Measurements from ENCODE around the gene C6orf62.
"Not testable (repeated sequence)": the region's sequence is repeated elsewhere in the genome, so short reads cannot be mapped to it uniquely, and the experiment has no call there.

C6orf62 gene

GRCh38 chr6:24743265-24743943 lies 24.4 kb upstream of the C6orf62 start:
- peak; percentile 92 for DNase-seq (ENCODE audit: low read depth)

DNA sequence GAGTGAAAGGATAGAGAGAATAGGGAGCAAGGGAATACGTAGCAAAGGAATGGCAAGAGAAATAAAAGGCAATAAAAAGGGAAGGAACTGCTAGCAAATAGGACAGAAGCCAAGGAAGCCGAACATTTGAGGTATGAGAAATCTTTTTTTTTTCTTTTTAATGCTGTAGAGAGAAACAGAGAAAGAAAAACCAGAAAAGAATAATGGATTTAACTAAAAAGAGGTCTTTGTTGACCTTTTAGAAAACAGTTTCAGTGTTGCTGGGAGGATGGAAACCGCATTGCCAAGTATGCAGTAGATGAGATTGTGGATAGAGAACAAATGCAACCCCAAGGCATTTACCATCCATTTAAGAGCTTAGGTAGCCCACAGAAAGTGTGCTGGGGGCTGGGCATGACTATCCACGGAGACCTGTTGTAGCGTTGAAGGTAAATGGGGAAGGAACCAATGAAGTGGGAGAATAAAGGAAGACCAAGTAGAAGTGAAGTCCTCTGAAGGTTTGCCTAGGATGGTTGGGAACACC lies 23.3 kb upstream of the C6orf62 start:
- no peak for DNase-seq (ENCODE audit: low read depth)

- no peak for DNase-seq (ENCODE audit: low read depth)
Measured at GRCh38 chr6:24740861-24741260, 21.9 kb upstream of the C6orf62 start.

DNA sequence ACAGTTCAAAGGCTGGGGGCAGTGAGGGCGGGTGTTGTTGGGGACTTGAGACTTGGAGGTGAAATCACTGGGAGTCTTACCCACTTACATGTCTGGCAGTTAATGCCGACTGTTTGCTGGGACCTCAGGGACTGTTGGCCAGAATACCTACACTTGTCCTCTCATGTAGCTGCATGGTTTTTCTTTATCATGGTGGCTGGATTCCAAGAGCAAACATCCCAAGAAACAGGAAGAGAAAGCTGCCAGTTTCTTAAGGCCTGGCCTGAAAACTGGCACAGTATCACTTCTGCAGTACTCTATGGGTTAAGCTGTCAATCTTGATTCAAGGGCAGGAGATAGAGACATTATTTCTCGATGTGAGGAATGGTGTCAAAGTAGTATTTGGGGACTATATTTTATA lies 19.8 kb upstream of the C6orf62 start:
- no peak for DNase-seq (ENCODE audit: low read depth)

DNA sequence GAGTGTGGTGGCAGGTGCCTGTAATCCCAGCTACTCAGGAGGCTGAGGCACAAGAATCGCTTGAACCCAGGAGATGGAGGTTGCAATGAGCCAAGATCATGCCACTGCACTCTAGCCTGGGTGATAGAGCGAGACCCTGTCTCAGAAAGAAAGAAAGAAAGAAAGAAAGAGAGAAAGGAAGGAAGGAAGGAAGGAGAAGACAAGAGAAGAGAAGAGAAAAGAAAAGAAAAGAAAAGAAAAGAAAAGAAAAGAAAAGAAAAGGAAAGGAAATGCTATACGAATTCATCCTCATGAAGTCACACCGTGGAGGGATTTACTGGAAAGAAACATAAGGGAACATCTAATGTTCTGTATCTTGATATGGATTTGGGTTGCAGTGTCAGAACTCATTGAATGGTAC lies 15.8 kb upstream of the C6orf62 start:
- not testable (repeated sequence) for DNase-seq (ENCODE audit: low read depth)

DNA sequence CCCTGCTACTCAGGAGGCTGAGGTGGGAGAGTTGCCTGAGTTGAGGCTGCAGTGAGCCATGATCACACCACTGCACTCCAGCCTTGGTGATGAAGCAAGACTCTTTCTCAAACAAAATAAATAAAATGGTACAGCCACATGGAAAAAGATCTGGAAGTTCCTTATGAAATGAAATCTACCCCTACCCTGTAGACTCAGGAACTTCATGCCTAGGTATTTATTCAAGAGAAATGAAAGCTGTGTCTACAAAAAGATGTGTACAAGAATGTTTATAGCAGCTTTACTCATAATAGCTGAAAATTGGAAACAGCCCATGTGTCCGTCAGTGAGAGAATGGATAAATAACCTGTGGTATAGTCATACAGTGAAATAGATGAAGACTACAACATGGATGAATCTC lies 15.2 kb upstream of the C6orf62 start:
- no peak for DNase-seq (ENCODE audit: low read depth)

GRCh38 chr6:24731456-24732134 lies 12.6 kb upstream of the C6orf62 start:
- not testable (repeated sequence) for DNase-seq (ENCODE audit: low read depth)

GRCh38 chr6:24730653-24731052 lies 11.7 kb upstream of the C6orf62 start:
- DNase-seq (ENCODE audit: low read depth) = not testable (repeated sequence)

DNA sequence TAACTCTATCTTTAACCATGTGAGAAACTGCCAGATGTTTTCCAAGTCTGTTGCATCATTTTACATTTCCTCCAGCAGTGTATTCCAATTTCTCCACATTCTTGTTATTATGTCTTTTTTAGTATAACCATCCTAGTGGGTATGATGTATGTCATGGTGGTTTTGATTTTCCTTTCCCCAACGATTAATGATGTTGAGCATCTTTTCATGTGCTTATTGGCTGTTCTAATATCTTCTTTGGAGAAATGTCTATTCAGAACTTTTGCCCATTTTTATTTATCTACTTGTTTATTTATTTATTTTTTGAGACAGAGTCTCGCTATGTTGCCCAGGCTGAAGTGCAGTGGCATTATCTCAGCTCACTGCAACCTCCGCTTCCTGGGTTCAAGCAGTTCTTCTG lies 4.3 kb upstream of the C6orf62 start:
- no peak for DNase-seq (ENCODE audit: low read depth)

GRCh38 chr6:24721461-24722215 lies 2.7 kb upstream of the C6orf62 start:
- DNase-seq (ENCODE audit: low read depth) = no peak

DNA sequence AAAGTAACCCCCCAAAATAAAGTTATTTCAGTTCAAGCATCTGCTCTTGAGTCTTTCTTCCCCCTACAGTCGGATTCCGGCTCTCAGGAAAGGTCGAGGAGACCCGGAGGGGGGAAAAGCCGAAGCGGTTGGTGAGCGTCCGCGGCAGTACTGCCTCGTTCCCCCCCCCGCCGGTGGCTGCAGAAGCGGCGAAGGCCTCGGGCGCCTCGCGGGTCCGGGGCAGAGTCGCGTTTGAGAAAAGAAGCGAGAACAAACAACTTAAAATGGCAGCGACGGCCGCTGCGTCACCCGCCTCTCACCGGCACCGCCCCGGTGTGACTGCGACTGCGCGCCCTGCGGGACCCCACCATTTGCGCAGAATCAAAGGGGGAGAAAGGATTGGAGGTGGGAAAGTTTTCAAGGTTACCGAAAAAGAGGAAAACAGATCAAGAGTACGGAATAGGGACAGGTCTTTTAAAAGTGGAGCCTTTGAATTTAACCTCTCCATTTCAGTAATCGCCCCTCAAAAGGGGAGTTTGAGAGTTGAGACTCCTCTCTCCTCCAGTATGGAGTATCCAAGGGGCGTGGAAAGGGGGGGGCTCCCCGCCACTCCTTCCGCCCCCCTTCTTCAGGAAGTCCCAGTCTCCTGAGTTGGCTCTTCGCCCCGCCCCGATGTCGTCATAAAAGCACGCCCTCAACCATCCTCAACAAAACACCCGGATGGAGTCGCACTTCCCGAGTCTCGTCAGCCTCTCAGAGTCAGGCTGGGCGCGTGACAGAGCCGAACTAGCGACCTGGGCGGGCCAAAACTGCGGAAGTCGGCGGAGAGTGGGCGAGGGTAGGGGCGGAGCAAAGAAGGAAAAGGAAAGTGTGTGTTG lies 1.9 kb upstream of the C6orf62 start:
- peak; percentile 99 for DNase-seq (ENCODE audit: low read depth)

DNA sequence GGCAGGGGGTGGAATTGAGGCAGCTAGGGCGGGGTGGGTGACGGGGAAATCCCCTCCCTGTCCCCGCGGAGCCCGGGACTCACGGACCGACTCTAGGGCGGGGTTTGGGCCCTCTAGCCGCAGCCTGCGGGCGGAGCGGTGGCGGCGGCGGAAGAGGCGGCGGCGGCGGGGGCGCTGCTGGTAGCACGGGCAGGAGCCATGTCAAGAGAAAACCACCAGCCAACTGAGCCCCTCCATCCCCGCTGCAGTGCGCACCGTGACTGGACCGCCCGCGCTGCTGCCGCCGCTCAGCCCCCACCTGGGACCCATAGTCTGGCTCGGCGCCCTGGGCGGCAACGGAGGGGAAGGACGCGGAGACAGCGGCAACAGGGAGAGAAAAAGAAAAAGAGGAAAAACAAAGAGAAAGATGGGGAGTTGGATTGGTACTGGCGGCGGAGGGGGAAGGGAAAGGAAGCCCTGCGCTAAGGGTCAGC lies 1.2 kb upstream of the C6orf62 start:
- DNase-seq (ENCODE audit: low read depth) = no peak

DNA sequence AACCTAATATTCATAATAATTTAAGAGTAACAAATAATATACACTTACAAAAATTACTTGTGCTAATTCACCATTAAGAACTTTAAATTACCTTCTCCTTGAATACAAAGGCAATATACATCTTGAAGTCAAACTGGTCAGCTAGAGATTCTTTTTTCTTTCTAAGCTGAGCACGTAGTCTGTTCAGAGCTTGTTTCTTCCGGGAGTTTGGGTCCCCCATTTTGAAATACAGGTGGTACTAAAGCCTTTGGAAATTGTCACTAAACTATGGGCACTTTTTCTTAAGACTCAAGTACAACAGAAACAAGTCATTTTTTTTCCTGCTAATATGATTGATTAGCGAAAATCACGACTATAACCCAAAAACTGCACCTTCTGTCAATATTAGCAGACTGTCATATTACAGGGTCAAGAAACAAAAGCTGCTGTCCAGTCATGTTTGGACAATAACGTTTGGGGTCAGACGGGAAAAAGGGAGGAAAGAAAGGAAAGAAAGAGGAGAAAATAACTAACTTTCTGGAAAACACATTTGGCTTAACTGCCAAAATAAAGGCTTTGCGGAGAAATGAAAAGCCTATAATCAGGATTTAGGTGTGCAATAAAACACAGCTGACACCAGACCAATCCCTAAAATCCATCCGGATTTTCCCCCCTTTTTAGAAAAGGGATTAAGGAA lies 367 bp downstream of the C6orf62 start:
- DNase-seq (ENCODE audit: low read depth) = no peak

- not testable (repeated sequence) for DNase-seq (ENCODE audit: low read depth)
Measured at GRCh38 chr6:24716602-24717148, 2.3 kb downstream of the C6orf62 start.

- no peak for DNase-seq (ENCODE audit: low read depth)
Measured at GRCh38 chr6:24710519-24711303, 8.2 kb downstream of the C6orf62 start.

GRCh38 chr6:24709014-24709711 lies 9.8 kb downstream of the C6orf62 start:
- DNase-seq (ENCODE audit: low read depth) = no peak

DNA sequence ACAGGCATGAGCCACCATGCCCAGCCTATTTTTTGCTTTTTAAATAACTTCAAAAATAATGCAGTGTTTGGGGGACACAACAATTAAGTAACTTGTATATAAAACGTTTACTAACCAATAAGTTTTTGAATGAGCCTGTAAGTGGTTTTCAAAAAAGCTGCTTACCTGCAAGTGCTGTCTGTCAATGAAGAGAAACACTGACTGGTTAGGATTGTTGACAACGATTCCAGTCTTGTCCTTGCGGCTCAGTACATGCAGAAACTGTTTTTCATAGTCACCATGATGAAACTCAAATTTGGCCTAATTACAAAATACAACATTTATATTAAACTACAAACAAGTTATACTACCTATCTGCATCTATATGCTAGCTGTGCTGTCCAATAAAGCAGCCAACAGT lies 10.3 kb downstream of the C6orf62 start:
- DNase-seq (ENCODE audit: low read depth) = no peak

GRCh38 chr6:24704468-24704867 lies 14.5 kb downstream of the C6orf62 start:
- no peak for DNase-seq (ENCODE audit: low read depth)

- no peak for DNase-seq (ENCODE audit: low read depth)
Measured at GRCh38 chr6:24702720-24703282, 16.2 kb downstream of the C6orf62 start.

All from non-pigmented ciliary epithelial cell (primary cell).